Measurements from ENCODE around the gene KLHL24. TPM values are rescaled to one million over a fixed set of nuclear protein-coding genes. Genes with fewer than 3 reads are reported as not detected.

The KLHL24 gene
- total and polyA plus RNA-seq, 2 of the 13 experiments (the other 11 are each of a cell fraction or from before 2014, with no cell fraction given): 6.9 to 15.7 TPM

- WGBS (ENCODE audit: low lambda C conversion rate): under 1% methylated on average over 9 of the region's 9 CpGs
- ChIA-PET POLR2A (interaction anchor here (1.9 kb wide), 1 partner anchor 62 kb away, joined by 13 read pairs; no protein-coding TSS in a partner anchor), CTCF (ENCODE audit: low intra/inter-chr PET ratio, low total read pairs) (no interaction called here)
- no peak for TF ChIP-seq ZNF687 (CRISPR knock-in tag; IDR thresholded peaks at IDR 0.05)
- 0 out of 2 replicates have a peak, but pooled peaks have one; percentile 16 for TF ChIP-seq TFDP1 (CRISPR knock-in tag; IDR thresholded peaks at IDR 0.05; ENCODE audit: borderline replicate concordance)
- TF ChIP-seq CSRNP1 (CRISPR knock-in tag; IDR thresholded peaks at IDR 0.05): no peak
- Histone ChIP-seq H3K27ac (ENCODE audit: extremely low read length, insufficient read depth, low read length) (peak overlapping the region; percentile 72), H3K9me3 (ENCODE audit: low read length) (no peaks in the 10 kb centered on the region), H2AFZ (ENCODE audit: low read length) (no peak overlapping the region), H3K4me1 (ENCODE audit: insufficient read depth, low read length) (peaks cover 53% of the 10 kb centered on the region), H3K4me2 (ENCODE audit: low read depth, low read length) (peak overlapping the region; percentile 79), H3K9ac (ENCODE audit: insufficient read depth, low read depth, low read length) (peak overlapping the region; percentile 86), H4K20me1 (ENCODE audit: insufficient read depth, low read length) (peaks cover 11% of the 10 kb centered on the region), H3K4me3 (replicated peaks in 1 of 3; ENCODE audit: insufficient read depth in 1 of 3, low read depth in 2 of 3, low read length in 3 of 3) (peak overlapping the region; percentile 89 to 93 (median 90)), H3K27me3 (ENCODE audit: control insufficient read depth in 1 of 2, insufficient read depth in 2 of 2, low read length in 2 of 2) (no peaks in the 10 kb centered on the region; a peak in 2 of 5 replicates), H3K79me2 (ENCODE audit: insufficient read depth, low read length) (peaks cover 59% of the 10 kb centered on the region), H3K36me3 (replicated peaks in 1 of 2; ENCODE audit: control insufficient read depth in 1 of 2, insufficient read depth in 2 of 2, low read length in 2 of 2) (peaks cover 2 to 5% of the 10 kb centered on the region in 2 experiments; a peak in 1 of 5 replicates)
- FAIRE-seq: no peak
- DNase-seq (ENCODE audit: low spot score): no peak
- no TSS peak for BruUV-seq (replicated peaks)
- intact Hi-C loops (cut with micrococcal nuclease; ENCODE audit: unreplicated experiment) (loop anchor here (5.0 kb wide), 1 partner anchor 61 kb away; the partner anchor contains the start of gene KLHL24), in situ Hi-C loops (cut with HindIII; ENCODE audit: extremely low pct_ligation_motif_present, low pct_unique_long_range_greater_than_20kb) (no loop called here)
- ATAC-seq: peak; percentile 37
Observed at GRCh38 chr3:183698756-183699155, 63.3 kb downstream of the KLHL24 start.

All from HepG2 (cell line).